GM20431 (cell line): ENCODE results near the gene MICU1.
"Not testable (repeated sequence)": the region's sequence is repeated elsewhere in the genome, so short reads cannot be mapped to it uniquely, and the experiment has no call there.

Experiments
- in situ Hi-C: fragments of 300-500 bp; cut with MseI, MboI; formaldehyde crosslinking; loops from one replicate; pipeline ENCODE4 v1.15.0; 2020; ENCODE audit warnings: low sequenced_read_pairs; ENCODE audit not compliant: unreplicated experiment

Gene MICU1

GRCh38 chr10:72409167-72409566 lies 216.7 kb downstream of the MICU1 start:
- in situ Hi-C loops, result no loop called here

- in situ Hi-C loops, result no loop called here
Observed at GRCh38 chr10:72407927-72408600, 217.8 kb downstream of the MICU1 start.

- in situ Hi-C loops, result no loop called here
Observed at GRCh38 chr10:72407471-72407870, 218.4 kb downstream of the MICU1 start.

- in situ Hi-C loops, result not testable (repeated sequence)
Observed at GRCh38 chr10:72395581-72395980, 230.3 kb downstream of the MICU1 start.

GRCh38 chr10:72392571-72392970 lies 233.3 kb downstream of the MICU1 start:
- in situ Hi-C loops, result no loop called here

GRCh38 chr10:72390764-72391163 lies 235.1 kb downstream of the MICU1 start:
- in situ Hi-C loops, result no loop called here

GRCh38 chr10:72389716-72390115 lies 236.2 kb downstream of the MICU1 start:
- in situ Hi-C loops, result no loop called here

GRCh38 chr10:72389014-72389413 lies 236.9 kb downstream of the MICU1 start:
- in situ Hi-C loops, result no loop called here

GRCh38 chr10:72388062-72388461 lies 237.8 kb downstream of the MICU1 start:
- in situ Hi-C loops, result no loop called here

GRCh38 chr10:72386916-72387586 lies 238.8 kb downstream of the MICU1 start:
- in situ Hi-C loops, result no loop called here

- in situ Hi-C loops, result no loop called here
Observed at GRCh38 chr10:72385724-72386123, 240.2 kb downstream of the MICU1 start.

- in situ Hi-C loops, result not testable (repeated sequence)
Observed at GRCh38 chr10:72384982-72385381, 240.9 kb downstream of the MICU1 start.

- in situ Hi-C loops, result no loop called here
Observed at GRCh38 chr10:72379776-72380175, 246.1 kb downstream of the MICU1 start.

- in situ Hi-C loops, result no loop called here
Observed at GRCh38 chr10:72379062-72379461, 246.8 kb downstream of the MICU1 start.

GRCh38 chr10:72375585-72375984 lies 250.3 kb downstream of the MICU1 start:
- in situ Hi-C loops, result no loop called here

- in situ Hi-C loops, result no loop called here
Observed at GRCh38 chr10:72375173-72375572, 250.7 kb downstream of the MICU1 start.

- in situ Hi-C loops, result no loop called here
Observed at GRCh38 chr10:72370201-72370722, 255.6 kb downstream of the MICU1 start.

- in situ Hi-C loops, result loop anchor here (10.0 kb wide), 1 partner anchor 467 kb away; no protein-coding TSS in a partner anchor
Observed at GRCh38 chr10:72367301-72367960, 258.4 kb downstream of the MICU1 start.

- in situ Hi-C loops, result loop anchor here (10.0 kb wide), 1 partner anchor 470 kb away; no protein-coding TSS in a partner anchor
Observed at GRCh38 chr10:72365106-72365895, 260.6 kb downstream of the MICU1 start.

- in situ Hi-C loops, result loop anchor here (10.0 kb wide), 1 partner anchor 470 kb away; no protein-coding TSS in a partner anchor
Observed at GRCh38 chr10:72364239-72364777, 261.6 kb downstream of the MICU1 start.
